H1 (cell line): ENCODE data around the gene GLTPD2.

Experiments
- CTCF ChIP-seq, 3 experiments: IDR thresholded peaks; 1 replicate in 2 of 3; 2 replicates in 1 of 3; pipeline versions ENCODE4 v1.5.1 to v1.6.1; 2011; ENCODE audit warnings: low read length in 3 of 3, mild to moderate bottlenecking in 3 of 3, inconsistent platforms in 2 of 3, low read depth in 1 of 3, moderate library complexity in 1 of 3; ENCODE audit not compliant: insufficient read depth in 1 of 3; ENCODE audit errors: control extremely low read depth in 1 of 3
- TBP ChIP-seq: IDR thresholded peaks from 2 replicates; pipeline ENCODE4 v1.6.1; 2011; ENCODE audit warnings: low read depth, low read length, improper control_type of control experiment

DNA sequence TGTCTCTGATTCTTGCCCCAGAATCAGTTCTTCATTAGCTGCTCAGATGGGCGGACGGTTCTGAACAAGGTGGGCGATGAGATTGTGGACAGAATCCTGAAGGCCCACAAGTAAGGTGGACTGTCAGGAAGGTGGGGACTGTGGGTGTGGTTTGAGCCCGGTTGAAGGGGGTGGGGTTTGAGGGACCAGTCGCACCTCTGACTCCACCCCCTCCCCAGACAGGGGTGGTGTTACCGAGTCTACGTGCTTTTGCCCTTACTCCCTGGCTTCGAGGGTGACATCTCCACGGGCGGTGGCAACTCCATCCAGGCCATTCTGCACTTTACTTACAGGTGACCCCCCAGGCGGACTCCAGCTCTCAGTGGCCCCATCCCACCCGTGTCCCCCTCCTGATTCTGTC, 29.5 kb downstream of the GLTPD2 start:
- no peak for TF ChIP-seq TBP
- no peak for TF ChIP-seq CTCF (IDR thresholded peaks at IDR 0.05; ENCODE audit: control extremely low read depth in 1 of 3, insufficient read depth in 1 of 3, low read depth in 1 of 3, low read length in 3 of 3)
